GM18508 (cell line): ENCODE data around the gene COMMD1.
"Not testable (repeated sequence)": the region's sequence is repeated elsewhere in the genome, so short reads cannot be mapped to it uniquely, and the experiment has no call there.

ENCODE experiments used
- ATAC-seq: cut with Tn5 transposase; IDR thresholded peaks from one replicate; pipeline ENCODE4 v1.9.1; 2021; ENCODE audit warnings: moderate number of reproducible peaks; ENCODE audit not compliant: insufficient read depth, unreplicated experiment

Gene COMMD1

DNA sequence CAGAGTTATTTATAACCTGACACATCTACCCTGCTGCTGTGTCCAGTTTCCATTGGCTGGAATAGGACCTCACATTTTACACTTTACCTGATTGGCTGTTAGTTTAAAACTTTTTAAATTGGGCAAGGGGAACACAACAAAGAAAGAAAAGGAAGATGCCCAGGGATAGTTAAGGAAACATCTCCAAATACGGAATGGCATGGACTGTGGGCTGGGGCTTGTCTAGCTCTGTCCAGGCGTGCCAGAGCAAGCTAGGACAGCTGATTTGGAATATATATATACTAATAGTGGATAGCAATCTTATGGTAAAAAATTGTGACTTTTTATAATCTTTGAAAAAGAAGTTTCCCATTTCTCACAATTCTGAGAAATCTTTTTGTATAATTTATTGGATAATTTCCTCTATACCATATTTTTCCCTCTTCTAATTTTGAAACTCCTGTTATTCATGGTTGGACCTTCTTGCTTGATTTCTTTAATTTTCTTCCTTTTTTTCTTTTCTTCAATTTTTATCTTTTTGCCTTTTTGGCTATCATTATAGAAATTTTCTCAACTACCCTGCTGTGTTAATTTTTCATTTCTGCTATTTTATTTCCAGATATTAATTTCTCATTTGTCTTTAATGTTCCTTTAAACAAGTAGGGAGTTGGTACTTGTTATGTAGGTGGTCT is 55.9 kb downstream of the COMMD1 start:
- ATAC-seq, result no peak

DNA sequence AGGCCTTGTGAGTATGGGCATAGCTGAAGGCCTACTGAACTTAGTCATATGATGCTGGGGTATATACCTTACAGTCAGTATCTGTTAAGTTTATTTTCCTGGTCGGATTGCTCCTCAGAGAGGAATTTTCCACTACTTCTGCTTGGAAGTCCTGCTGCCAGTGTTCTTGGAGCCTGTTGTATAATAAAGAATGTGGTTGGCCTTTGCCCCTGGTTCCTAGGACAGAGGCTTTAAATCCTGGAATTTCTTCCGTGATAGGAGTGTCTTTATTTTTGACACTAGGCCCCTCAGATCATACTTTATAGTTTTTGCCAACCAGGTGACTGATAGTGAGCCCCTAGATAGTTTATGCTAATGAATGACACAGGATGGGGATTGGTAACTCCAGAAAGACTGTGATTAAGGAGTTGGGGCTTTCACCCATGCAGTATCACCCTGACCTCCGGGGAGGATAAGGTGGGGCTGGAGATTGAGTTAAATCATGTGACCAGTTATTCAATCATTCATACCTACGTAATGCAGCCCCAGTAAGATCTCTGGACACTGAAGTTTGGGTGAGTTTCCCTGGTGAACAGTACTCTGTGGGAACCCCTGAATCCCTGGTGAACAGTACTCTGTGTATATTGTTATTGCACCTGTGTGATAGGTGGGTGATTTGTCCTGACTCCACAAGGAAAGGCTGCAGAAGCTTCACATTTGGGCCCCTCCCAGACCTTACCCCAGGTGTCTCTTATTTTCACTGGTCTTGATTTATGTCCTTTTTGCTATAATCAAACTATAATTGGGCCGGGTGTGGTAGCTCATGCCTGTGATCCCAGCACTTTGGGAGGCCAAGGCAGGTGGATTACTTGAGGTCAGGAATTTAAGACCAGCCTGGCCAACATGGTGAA is 56.9 kb downstream of the COMMD1 start:
- no peak for ATAC-seq

DNA sequence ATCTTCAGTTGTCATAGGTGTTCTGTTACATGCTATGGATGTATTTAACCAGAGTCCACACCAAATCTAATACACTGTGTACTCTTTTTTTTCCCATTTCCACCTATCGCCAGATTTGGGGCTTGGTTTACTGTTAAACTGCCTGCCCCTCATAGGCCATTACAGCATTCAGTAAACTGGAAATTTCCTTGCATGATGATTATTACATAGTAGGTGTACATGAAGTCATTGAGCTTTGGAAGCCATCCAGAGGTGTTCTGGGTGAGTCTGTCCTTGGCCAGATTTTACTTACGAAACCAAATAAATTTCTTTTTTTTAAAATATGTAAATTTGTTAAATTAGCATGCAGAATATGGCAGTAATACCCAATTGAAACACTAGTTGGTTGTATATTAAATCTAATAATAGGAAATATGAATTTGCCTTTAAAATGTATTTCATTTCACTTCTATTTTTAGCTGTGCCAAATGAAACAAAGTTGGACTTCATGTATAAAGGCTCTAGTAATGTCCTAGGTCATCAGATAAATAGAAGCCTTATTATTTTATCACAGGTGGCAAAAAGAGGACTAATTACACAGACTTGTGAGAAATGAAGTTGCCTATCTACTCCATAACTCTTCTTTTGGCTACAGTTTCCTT is 60.7 kb downstream of the COMMD1 start:
- no peak for ATAC-seq

DNA sequence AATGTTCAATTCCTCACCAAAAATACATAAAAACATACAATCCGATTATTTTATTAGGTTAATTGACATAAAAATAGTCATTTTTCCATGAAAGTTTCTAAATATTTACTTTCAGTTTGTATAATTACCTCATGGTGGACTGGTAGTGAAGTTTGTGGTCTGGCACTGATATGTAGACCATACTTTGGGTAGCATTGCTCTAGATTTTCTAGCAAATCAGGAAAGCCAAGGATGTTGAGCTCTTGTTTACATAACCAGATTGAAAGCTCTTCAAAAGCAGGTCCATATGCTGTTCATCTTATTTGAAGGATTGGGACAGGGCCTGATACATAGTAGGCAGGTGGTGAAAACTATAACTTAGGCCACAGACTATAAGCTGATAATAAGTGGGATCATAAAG is 61.8 kb downstream of the COMMD1 start:
- ATAC-seq, result no peak

DNA sequence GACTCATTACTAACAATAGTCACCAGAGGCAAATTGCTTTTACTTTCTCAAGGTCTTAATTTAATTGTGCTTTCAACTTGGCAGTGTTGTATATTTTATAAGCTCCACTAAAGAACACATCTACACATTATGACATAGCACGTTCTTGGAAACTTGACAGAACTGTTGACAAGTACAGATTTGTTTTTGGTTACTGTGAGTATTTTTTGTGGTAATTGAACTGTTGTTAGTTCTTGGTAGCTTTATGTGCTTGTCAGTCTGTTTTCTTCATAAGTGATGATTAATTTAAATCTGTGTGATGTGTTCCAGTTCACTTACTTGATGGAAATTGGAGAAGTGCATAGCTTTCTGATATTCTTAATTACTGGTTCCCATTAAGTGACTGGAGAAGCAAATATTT is 63.9 kb downstream of the COMMD1 start:
- ATAC-seq, result no peak

DNA sequence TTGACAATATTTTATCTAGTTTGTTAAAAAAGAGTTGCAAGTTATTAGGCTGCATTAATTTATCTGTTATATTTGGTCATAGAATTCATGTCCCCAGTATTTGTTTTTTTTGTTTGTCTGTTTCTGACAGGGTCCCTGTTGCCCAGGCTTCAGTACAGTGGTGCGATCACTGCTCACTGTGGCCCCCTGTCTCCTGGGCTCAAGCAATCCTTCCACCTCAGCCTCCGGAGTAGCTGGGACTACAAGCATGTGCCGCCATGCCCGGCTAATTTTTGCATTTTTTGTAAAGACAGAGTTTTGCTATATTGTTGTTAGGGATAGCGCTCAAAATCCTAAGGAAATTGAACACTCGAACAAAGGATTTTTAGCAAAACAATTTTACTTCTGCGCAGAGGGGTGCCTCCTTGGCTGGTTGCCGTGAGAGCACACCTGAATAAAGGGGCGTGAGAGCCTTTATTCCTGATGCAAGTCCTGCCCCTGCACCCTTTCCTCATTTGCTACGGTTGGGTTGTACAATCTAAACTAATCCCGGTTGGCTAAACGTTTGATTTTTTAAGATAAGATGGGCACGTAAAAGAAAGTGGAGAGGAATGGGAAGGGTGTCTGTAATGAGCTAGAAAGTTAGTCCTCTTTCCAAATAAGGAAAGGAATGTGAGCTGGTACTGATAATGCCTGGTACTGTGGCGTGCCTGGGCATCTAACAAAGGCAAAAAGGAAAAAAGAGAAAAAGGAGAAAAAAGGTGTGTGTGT is 65.5 kb downstream of the COMMD1 start:
- ATAC-seq, result no peak

DNA sequence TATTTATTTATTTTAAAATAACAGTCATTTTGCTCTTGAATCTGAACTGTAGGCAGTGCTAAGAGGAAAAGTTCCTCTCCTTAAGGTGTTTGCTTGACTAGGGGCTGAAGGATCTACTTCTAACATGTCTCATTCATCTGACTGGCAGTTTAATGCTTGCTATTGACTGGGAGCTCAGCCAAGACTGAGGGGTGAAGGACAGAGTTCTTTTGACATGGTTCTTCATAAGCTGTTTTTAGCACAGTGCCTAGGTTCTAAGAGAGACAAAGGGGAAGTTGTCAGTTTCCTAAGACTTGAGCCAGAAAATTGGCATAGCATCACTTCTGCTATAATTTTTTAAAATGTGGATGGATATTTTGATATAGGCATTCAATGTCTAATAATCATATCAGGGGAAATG is 73.0 kb downstream of the COMMD1 start:
- no peak for ATAC-seq

DNA sequence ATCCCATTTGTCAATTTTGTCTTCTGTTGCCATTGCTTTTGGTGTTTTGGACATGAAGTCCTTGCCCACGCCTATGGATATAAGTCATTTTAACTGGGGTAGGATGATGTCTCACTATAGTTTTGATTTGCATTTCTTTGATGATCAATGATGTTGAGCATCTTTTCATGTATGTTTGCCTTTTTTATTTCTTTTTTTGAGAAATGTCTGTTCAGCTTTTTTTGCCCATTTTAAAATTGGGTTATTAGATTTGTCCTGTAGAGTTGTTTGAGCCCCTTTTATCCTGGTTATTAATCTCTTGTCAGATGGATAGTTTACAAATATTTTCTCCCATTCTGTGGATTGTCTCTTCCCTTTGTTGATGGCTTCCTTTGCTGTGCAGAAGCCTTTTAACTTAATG is 75.3 kb downstream of the COMMD1 start:
- ATAC-seq, result no peak

DNA sequence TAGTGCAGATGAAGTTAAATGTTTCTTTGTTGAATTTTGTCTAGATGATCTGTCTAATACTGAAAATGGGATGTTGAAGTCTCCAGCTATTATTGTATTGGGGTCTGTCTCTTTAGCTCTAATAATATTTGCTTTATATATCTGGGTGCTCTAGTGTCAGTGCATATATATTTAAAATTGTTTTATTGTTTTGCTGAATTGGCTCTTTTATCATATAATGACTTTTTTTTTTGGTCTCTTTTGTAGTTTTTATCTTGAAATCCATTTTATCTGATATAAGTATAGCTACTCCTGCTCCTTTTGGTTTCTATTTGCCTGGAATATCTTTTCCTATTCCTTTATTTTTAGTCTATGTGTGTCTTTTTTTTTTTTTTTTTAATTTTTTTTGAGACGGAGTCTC is 79.2 kb downstream of the COMMD1 start:
- no peak for ATAC-seq

DNA sequence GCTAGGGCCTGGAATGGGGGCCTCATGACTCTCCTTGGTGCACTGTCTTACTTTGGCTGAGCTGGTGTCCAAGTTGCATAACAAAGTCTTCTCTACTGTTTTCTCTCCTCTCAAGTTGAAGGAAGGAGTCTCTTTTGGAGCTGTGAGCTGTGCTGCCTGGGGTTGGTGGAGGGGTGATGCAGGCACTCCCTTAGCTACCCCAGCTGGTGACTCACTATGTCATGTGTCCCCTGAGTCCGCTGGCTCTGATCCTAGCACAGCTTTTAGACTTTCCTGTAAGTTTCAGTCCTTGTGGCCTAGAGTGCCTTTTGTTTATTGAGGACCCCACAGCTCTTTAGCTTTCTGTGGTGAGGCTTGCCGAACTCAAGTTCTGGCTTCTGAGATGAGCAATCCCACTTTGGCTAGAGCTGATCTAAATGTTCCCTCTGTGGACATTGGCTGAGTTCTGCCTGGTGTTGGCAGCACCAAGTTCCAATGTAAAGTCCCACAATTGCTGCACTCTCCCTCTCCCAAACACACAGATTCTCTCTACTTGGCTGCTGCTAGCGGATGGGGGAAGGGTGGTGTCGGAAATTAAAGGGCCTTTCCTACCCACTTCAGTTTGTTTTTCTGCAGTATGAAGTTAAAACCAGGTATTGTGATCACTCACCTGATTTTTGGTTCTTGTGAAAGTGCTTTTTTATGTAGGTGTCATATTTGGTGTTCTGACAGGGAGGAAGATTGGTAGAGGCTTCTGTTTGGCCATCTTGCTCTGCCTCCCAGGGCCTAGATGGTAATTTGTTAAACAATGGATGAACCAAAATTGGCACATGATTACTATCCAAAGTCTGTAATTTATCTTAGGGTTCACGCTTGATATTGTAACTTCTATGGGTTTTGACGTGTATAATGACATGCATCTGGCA is 83.2 kb downstream of the COMMD1 start:
- ATAC-seq, result no peak

DNA sequence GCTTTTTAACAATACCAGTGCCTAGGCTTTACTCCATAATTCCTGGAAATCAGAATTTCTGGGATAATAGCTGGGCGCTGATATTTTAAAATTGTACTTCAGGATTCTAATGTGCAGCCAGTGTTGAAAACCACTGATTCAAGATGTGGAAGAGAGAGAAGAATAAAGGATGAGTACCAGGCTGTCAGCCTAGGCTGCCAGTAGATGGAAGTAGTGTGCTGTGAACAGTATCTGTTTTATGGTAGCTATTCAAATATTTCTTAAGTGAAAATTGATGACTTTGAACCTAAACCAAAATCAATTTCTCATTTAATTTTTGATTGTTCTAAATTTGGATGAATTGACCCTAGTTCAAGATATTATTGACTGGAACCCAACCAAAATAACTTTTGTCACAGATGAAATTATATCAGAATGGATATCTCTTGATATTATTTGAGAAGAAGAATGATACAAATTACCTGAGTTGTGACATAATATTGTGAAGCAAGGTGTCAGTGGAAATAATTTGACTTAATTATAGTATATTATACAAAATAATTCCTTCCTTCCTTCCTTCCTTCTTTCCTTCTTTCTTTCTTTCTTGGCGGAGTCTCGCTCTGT is 88.0 kb downstream of the COMMD1 start:
- ATAC-seq, result no peak

DNA sequence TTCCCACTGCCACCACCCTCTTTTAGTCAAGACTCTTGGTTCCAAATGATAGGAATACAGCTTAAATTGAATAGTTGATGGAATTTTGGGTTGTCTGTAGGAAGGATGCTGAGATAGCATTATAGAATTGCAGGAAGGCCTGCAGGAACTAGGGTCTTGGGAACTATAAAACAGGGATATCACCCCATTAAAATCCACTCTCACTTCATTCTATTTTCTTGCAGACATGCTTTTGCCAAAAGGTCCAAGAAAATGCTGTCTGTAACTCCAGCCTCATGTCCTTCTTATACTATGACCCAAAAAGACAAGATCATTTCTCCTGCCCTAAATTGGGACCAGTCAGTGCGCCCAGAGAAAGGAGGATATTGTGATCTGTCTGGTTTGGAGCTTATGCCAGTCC is 89.1 kb downstream of the COMMD1 start:
- no peak for ATAC-seq

DNA sequence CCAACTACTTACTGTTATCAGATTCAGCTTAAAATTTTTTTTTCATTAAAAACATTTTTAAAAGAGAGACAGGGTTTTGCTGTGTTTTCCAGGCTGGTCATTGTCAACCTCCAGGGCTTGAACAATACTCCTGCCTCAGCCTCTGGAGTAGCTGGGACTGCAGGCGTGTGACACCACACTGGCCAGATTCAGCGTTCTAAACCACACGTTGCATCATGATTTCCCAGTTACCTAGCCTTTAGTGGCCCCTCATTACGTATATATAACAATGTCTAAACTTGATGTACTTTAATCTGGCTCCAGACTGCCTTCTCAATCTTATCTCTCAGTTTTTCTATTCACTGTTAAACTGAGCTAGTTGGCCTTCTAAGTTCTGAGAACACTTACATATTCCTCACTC is 89.6 kb downstream of the COMMD1 start:
- ATAC-seq, result no peak

DNA sequence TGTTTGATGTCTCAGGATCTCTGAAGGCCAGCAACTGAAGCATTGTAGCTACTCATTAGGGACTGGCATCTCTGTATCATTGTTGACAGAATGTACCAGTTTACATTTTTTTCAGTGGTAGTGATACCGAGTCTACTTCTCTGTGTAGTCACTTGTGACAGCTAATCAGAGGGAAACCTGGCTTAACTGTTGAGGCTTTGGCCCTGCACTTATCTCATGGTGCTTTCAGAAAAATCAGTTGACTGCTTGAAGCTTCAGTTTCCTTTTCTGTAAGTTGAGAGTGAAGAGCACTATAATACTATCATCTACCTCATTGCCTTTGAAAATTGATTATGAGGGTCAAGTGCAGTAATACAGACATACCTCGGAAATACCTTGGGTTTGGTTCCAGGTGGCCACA is 90.0 kb downstream of the COMMD1 start:
- no peak for ATAC-seq

DNA sequence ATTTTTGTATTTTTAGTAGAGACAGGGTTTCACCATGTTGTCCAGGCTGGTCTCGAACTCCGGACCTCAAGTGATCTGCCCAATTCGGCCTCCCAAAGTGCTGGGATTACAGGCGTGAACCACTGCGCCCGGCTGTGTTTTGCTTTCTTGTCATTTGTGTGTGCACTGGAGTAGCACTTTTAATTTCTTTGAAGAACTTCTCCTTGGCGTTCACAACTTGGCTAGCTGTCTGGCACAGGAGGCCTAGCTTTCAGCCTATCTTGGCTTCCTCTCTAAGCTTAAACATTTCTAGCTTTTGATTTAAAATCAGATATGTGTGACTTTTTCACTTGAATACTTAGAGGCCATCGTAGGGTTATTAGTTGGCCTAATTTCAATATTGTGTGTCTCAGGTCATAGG is 93.0 kb downstream of the COMMD1 start:
- no peak for ATAC-seq

DNA sequence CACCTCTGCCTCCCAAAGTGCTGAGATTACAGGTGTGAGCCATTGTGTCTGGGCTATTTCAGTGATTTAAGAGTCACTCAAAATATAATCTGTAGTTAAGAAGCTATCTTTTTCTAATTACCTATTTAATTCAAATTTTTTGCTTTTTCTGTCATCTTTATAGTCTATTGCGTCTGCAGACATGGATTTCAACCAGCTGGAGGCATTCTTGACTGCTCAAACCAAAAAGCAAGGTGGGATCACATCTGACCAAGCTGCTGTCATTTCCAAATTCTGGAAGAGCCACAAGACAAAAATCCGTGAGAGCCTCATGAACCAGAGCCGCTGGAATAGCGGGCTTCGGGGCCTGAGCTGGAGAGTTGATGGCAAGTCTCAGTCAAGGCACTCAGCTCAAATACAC is 95.1 kb downstream of the COMMD1 start:
- ATAC-seq, result no peak

DNA sequence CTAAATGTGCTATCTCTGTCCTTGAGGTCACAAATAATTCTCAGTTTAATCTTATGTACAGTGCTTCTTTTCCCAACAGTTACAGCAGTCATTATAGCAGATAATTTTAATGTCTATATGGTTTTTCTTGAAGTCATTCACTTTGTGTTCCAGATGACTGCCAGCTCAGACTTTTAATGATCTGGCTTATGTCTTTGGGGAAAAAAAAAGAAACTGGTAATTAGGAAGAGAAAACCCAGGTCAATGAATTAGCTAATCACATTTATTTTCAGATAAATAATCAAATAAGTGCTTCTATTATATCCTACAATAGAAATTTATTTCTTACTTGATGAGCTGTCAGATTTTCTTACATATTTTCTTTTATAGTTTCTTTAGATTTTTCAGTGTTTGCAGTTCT is 96.0 kb downstream of the COMMD1 start:
- ATAC-seq, result no peak

DNA sequence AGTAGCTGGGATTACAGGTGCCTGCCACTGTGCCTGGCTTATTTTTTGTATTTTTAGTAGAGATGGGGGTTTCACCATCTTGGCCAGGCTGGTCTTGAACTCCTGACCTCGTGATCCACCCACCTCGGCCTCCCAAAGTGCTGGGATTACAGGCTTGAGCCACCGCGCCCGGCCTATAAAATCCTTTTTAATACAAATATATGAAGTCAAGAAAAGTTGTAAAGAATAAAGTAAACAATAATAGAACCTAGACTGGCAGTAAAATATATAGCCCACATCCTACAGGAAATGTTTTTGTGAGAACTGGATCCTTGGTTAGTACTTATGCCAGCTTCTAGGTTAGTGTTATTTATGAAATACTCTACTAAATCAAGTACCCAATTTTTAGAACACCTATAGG is 99.0 kb downstream of the COMMD1 start:
- not testable (repeated sequence) for ATAC-seq

DNA sequence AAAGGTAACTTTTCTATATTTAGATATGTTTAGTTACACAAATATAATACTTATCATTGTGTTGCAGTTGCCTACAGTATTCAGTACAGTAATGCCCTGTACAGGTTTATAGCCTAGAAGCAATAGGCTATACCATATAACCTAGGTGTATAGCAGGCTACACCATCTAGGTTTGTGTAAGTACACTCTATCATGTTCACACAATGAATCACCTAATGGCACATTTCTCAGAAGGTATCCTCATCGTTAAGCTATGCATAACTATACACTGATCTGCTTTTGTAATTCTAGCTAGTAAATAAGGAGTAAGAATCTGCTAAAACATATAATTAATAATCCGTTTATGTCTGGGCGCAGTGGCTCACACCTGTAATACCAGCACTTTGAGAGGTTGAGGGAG is 102.1 kb downstream of the COMMD1 start:
- no peak for ATAC-seq
